GM04503 (cell line): ENCODE data around the gene PRMT5.

Experiments
- DNase-seq: peaks from one replicate; pipeline ENCODE4 v3.0.0-alpha.2; 2012; ENCODE audit warnings: low read depth

Gene PRMT5

DNA sequence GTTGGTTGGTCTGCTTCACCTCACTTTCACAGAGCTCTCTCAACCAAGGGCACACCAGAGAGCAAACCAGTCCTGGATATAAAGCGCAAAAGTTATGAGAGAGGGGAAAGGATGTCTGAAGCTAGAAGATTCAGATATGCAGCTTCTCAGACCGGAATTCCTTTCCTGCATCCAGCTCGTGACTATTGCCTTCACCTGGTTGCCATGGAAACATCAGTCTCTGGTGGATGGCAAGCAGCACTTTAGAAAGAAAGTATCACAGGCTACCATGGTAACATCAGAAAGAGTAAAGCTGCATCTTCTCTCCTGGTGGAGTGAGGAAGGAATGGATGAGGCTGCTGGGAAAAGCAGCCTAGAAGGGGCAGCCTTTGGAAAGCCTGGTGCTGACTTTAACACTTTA lies 32.4 kb downstream of the PRMT5 start:
- DNase-seq: no peak

DNA sequence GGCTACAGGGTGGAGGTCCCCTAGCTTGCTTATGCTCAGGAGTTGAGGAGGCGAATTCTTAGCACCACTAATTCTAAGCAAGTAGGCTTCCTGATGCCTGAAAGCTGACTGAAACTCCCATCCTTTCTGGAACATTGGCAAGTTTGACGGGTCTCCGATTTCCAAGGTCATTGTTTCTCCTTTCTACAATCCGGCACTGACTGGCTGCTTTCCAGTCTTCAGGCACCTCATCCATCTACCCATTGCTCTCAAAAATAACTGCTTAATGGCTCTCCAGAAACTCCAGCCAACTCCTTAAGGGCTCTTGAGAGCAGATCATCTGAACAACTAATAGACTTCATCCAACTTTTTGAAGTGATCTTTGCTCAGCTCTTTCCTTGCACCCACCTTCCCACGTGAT lies 32.8 kb downstream of the PRMT5 start:
- no peak for DNase-seq

DNA sequence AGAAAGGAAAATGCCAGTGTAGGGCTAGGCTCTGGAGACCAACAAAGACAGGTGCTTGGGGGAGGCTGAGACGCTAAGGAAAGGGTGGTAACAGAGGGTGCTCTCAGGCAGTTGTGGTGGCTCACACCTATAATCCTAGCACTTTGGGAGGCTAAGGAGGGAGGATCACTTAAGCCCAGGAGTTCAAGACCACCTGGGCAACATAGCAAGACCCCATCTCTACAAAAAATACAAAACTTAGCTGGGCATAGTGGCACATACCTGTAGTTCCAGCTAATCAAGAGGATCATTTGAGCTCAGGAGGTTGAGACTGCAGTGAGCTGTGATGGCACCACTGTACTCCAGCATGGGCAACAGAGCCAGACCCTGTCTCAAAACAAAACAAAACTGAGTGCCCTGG lies 33.8 kb downstream of the PRMT5 start:
- no peak for DNase-seq

DNA sequence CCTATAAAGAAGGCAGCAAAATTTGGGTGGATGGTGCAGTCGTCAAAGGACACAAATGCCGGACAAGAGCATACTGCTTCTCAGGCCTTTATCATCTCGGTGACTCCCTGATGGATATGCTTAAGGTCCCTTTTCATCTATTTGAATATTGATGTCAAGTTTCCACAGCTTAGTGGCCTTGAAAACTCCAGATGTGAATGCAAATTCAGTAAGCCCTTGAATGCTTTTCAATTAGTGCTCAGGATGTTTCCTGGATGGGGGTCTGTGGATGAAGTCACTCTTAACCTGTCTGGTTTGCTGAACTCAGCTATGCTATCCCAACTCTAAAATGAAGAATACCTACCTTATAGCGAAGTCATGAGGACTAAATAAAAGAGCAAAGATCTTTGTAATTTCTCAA lies 35.5 kb downstream of the PRMT5 start:
- no peak for DNase-seq

DNA sequence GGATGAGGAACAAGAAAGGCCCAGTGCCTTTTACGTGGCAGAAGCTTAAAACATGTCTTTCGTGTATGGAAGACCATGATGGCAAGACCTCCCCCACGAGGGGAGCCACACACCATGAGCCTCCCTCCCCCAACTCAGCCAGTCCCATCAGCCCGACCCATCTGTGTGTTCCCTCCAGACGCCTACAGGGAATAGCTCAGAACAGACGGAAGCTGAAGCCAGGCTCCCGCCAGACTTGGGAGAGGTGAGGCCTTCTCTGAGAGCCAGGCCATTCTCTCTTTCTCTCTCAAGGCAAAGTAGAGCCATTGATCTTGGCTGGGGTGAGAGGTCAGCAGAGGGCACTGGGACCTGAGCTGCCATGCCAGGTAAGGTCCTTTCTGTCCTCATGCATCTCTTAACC lies 36.7 kb downstream of the PRMT5 start:
- DNase-seq: no peak

DNA sequence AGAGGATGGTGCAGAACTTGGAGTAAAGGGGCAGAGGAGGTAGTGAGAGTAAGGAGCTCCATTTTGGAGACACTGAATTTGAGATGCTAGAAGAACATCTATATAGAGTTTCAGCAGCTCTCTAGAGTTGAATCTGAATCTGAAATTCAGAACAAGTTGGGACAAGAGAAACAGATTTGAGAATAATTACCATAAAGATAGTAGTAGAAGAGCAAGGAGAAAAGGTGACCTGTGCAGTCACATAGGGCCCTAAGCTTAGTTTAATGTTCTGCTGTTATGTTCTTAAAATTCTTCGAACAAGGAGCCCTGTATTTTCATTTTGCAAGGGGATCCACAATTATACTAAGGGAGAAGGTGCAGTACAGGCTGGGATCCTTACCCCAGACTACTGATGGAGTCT lies 38.8 kb downstream of the PRMT5 start:
- DNase-seq: no peak

DNA sequence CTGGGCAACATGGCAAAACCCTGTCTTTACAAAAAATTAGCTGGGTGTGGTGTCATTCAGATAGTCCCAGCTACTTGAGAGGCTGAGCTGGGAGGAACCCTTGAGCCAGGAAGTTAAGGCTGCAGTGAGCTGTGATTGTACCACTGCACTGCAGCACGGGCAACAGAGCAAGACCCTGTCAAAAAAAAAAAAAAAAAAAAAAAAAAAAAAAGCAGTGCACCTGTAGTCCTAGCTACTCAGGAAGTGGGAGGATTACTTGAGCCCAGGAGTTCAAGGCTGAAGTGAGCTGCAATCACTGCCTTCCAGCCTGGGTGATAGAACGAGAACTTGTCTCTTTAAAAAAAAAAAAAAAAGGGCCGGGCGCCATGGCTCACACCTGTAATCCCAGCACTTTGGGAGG lies 40.5 kb downstream of the PRMT5 start:
- DNase-seq: no peak

DNA sequence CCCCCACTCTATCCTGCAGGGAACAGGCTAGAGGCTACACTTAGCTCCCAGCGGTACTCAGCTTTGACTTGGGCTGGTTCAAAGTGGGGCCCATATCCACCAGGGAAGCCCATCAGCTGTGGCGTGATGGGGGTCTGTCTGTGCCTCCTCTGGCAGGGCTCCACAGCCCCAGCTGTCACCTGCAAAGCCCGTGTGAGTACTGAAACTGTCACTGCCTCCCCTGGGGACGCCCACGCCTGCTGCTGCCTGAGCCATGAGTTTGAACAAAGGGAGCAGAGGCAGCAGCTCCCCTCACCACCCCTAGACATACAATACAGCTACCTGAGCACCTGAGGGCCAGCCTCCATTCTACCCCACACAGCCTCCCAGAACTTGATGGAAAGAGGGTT lies 41.2 kb downstream of the PRMT5 start:
- no peak for DNase-seq

DNA sequence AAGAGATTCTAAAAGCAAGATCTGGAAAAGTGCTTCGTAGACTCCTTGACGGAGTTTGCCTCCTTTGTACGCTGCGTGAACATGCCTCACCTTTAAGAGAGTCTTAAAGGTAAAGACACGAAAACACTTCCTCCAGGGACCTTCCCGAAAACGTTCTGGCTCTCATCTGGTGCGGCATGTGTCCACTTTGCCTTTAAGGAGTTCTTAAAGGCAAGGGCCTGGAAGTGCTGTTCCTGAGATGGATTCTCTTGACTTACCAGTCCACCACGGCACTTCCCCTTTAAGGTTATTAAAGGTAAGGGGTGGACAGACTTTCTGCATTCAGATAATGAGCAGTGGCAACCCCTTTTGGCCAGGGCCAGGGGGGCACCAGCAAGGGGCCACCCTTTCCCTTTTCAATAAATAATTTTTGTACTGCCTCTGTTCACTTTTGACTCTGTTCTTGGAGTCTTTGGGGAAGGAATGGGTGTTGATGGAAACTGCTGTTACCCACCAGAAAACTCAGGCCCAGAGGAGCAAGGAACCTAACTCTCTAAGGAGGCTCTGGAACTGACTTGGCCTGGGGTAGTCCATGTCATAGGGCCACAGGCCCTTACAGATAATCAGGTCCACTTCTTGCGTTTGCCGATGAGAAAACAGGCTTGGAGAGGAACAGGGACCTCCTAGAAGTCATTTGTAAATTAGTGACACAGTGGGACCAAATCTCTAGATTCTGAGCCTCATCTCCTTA lies 41.8 kb downstream of the PRMT5 start:
- no peak for DNase-seq

DNA sequence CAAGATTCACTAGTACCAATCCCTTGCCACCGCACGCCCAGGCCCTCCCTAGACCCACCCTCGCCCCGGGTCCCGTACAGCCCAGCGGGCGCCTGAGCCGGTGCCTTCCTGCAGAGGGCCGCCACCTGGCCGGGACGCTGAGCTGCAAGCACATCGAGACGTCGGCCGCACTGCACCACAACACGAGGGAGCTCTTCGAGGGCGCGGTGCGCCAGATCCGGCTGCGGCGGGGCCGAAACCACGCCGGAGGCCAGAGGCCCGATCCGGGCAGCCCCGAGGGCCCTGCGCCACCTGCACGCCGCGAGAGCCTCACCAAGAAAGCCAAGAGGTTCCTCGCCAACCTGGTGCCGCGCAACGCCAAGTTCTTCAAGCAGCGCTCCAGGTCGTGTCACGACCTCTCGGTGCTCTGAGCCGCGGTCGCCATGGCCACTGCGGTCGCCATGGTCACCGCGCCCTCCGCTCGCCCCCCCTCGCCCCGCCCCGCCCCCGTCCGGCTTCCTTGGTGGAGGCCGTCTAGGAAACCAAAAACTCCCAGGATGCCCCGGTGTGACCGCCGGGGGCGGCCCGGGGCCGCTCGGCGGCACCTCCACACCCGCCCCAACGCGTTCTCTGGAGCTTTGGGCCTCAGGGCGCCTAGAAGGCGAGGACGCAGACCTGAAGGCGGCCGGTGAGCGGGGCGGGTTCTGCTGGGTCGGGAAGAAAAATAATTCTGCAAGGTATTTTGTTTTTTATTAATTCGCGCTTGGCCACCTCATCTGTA lies 42.5 kb downstream of the PRMT5 start:
- no peak for DNase-seq

DNA sequence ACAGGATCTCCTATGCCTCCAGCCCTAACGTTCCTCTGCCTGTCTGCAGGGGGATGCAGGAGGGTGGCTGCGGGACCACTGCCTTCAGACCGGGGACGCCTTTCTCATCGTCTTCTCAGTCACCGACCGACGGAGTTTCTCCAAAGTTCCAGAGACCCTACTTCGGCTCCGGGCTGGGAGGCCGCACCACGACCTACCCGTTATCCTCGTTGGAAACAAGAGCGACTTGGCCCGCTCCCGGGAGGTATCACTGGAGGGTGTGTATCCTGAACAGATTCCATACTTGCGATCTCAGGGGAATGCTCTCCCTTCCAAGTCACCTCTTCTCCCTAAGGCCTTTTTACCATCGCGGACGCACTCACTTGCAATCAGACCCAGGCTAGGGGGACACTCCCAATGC lies 43.2 kb downstream of the PRMT5 start:
- no peak for DNase-seq

DNA sequence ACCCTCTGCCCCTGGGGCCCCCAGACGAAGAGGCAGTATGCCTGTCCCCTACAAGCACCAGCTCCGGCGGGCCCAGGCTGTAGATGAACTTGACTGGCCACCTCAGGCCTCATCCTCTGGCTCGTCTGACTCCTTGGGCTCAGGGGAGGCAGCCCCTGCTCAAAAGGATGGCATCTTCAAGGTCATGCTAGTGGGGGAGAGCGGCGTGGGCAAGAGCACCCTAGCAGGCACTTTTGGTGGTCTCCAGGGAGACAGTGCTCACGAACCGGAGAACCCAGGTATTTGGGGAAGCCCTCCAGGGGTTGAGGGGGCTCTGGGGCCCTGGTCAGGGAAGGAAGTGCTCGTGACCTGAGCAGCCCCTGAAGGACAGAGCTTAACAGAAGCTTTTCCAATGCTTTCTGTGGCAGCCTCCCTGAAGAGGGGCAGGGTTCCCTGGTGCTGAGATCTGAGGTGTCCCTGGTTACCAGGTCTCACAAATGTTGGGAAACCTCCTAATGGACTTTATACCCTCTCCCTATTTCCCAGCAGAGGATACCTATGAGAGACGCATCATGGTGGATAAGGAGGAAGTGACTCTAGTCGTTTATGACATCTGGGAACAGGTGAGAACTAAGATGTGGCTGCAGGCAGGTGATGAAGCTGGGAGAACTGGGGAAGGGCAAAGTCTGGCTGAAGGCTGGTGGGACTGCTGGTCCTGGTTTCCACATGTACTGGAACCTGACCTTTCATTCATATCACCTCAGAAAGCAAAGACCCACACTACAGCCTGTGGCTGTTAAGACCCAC lies 44.2 kb downstream of the PRMT5 start:
- no peak for DNase-seq

DNA sequence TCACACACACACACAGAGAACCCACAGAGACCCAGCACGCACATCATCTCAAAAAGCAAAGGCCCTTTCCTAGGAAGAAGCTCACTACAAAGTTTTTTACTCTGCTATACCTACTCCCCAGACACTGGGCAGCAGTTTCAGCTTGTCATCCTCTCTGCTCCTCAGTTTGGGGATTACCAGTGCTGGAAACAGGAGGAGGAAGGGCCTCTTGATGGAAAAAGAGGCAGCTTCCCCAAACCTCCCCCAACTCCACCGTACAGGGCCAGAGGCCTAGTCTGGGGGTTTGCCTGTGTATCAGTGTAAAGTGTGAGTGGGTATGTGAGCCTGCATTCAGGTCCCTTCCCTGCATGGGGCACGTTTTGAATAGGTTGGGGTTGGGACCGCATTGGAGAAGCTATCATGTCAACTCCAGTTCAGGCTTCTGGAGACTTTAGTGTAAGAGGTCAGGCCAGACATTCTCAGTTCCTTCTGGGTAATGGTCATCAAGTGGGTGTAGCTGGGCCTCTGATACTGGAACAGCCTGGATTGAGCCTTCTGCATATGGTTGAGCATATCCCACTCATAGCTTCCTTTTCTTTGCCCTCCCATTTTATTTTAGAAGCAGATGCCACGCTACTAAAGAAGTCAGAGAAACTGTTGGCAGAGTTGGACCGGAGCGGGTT lies 45.0 kb downstream of the PRMT5 start:
- no peak for DNase-seq

DNA sequence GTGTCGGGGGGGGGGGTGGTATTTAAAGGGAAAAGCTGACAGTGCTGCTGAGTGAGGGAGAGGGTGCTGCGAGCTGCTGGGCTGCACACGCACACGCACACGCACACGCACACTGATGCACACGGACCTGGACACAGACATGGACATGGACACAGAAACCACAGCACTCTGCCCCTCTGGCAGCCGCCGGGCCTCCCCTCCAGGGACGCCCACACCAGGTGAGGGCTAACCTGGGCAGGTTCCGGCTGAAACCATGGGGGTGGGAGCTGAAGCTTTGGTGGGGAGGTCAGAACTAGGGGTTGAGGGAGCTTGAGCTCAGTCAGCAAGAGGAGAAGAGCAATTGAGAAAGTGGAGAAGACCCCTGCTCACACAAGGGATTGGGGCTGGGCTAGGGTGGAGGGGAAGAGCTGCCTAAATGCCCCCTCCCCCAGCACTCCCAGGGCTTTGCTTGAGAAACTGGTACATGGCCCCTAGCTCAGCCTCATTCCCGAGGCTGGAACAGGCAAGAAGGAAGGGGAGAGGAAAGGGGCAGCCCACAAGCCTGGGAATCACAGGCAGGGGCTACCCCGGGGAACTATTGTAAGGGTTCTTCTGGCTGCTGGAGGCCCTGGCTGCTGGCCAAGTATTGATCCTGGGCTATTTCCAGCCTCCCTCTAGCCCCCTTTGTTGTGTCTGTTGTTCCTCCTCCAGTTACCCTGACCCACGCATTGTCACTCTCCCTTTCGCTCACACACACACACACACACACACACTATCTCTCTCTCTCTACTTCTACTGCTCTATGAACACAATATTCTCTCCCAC lies 45.8 kb downstream of the PRMT5 start, which contains the start of gene REM2:
Gene REM2, plus strand, starts transcription at position 50 of the 804 bp plus-strand sequence. Its CDS starts 66 bp downstream, at position 116.
- DNase-seq: no peak

DNA sequence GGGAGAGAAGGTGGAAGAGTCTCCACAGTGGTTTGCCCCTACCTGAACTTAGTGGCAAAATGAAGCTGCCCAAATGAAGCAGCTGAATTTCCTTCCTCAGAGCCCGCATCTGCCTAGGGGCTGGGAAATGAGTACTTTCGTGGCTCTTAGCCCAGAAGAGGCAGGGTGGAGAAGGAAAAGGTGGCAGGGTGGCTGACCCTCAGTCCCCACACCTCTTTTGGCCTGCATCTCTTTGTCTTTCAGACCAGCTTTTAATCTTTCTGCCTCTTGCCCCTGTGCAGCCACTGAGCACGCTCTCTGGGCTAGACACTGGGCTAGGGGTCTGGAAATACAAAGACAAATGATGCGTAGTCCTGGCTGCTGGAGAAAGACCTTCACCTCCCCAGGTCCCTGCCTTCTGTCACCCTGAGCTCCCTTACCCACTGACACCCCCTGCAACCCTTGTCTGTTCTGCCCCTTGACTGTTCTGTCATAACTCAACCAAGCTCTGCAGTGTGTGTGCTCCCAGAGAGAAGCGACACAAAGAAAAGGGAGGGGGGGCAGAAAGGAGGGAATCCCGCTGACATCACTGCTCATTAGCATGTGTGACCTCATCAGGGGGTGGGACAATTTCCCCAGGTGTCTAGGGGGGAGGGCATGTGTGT lies 46.5 kb downstream of the PRMT5 start:
- DNase-seq: no peak

DNA sequence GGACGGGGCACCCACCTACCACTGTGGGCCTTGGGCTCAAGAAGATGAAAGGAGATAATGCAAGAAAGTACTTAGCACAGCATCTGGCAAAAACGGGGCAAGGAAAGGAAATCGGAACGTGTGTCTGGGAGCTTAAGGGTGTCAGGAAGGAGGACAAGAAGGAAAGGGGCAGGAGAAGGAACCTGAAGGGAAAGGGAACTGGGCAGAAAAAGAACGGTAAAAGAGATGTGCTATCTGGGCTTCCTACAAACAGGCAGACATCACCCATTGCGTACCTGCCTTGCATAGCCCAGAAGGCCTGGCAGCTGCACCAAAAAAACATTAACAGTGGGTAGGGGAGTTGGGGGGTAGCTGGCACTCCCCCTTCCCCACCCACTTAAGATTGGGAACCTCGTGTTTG lies 47.1 kb downstream of the PRMT5 start:
- no peak for DNase-seq

DNA sequence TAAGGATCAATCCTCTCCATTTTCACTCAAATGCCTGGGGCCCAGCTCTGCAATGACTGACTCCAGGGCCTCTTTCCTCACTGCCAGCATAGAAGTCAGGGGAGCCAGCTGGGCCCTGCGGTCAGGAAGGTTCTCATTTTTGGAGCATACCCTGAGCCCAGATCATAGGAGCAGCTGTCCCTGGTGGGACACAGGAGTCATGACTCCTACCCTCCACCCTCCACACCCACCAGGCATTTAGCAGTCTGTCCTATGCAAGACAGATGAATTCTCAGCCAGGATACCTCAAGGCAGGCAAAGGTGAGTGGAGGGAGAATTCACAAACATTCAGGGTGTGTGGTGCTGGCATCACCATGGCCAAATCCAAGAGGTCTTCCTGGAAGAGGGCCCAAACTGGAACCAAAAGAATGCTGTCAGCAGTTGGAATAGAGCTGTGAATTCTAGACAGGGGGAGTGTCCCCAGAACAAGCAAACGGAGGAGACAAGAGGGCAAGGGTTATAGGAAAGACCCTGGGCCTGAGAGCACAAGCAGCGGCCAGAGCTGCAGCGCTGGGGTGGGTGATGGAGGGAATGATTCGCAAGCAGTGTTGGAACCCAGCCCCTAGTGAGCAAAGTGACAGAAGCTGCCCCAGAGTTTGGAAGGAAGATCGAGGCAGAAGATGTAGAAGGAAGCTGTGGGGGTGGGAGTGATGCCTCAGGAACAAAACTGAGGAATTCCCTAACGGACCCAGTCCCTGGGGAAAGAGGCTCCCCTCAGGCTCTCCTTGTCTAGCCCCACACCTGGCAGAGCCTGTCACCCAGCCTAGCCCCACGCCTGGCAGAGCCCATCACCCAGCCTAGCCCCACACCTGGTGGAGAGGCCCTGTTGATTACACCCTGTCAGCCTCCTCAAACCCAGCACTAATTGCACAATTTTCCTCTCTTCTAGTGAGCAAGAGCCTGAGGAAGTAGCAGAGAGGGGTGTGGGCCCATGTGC lies 50.6 kb downstream of the PRMT5 start:
- no peak for DNase-seq

DNA sequence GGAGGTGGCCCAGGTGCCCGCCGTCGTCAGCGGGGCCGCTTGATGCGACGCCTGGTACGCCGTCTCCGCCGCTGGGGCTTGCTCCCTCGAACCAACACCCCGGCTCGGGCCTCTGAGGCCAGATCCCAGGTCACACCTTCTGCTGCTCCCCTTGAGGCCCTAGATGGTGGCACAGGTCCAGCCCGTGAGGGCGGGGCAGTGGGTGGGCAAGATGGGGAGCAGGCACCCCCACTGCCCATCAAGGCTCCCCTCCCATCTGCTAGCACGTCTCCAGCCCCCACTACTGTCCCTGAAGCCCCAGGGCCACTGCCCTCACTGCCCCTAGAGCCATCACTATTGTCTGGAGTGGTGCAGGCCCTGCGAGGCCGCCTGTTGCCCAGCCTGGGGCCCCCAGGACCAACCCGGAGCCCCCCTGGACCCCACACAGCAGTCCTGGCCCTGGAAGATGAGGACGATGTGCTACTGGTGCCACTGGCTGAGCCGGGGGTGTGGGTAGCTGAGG lies 52.1 kb downstream of the PRMT5 start:
- no peak for DNase-seq

DNA sequence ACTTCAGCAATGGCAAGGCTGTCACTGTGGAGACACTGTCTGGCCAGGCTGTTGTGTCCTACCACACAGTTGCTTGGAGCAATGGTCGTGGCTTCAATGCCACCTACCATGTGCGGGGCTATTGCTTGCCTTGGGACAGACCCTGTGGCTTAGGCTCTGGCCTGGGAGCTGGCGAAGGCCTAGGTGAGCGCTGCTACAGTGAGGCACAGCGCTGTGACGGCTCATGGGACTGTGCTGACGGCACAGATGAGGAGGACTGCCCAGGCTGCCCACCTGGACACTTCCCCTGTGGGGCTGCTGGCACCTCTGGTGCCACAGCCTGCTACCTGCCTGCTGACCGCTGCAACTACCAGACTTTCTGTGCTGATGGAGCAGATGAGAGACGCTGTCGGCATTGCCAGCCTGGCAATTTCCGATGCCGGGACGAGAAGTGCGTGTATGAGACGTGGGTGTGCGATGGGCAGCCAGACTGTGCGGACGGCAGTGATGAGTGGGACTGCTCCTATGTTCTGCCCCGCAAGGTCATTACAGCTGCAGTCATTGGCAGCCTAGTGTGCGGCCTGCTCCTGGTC lies 53.3 kb downstream of the PRMT5 start:
- DNase-seq: no peak
